ENCODE measurements around the gene C19orf85.

GRCh38 chr19:55442372-55442961, 22.1 kb downstream of the C19orf85 start:
- TF ChIP-seq CTCF (IDR thresholded peaks at IDR 0.05): no peak
- TF ChIP-seq POLR2AphosphoS5 (IDR thresholded peaks at IDR 0.05; ENCODE audit: low read depth, low read length): no peak
